Ammon's horn (tissue), 1 donor: ENCODE data around the gene PCDH10.

Source experiments
- DNase-seq: peaks from one replicate; pipeline ENCODE4 v3.0.0-alpha.2; 2016; ENCODE audit warnings: low spot score

The PCDH10 gene

GRCh38 chr4:133148690-133149363 is at the start of gene PCDH10:
Gene PCDH10, plus strand, starts transcription at chr4:133149294. Its CDS starts 847 bp downstream, at chr4:133150141.
- DNase-seq = peak; percentile 98

- DNase-seq = no peak
Observed at GRCh38 chr4:133102043-133102442, 47.1 kb upstream of the PCDH10 start.

- no peak for DNase-seq
Observed at GRCh38 chr4:133102612-133103409, 46.3 kb upstream of the PCDH10 start.

- no peak for DNase-seq
Observed at GRCh38 chr4:133112641-133113040, 36.5 kb upstream of the PCDH10 start.

GRCh38 chr4:133124746-133125145 is 24.3 kb upstream of the PCDH10 start:
- no peak for DNase-seq

GRCh38 chr4:133127500-133127899 is 21.6 kb upstream of the PCDH10 start:
- no peak for DNase-seq

- DNase-seq = no peak
Observed at GRCh38 chr4:133129237-133129636, 19.9 kb upstream of the PCDH10 start.

- no peak for DNase-seq
Observed at GRCh38 chr4:133130171-133130570, 18.9 kb upstream of the PCDH10 start.

GRCh38 chr4:133131829-133132460 is 17.1 kb upstream of the PCDH10 start:
- DNase-seq = no peak

- no peak for DNase-seq
Observed at GRCh38 chr4:133136833-133137232, 12.3 kb upstream of the PCDH10 start.

- DNase-seq = no peak
Observed at GRCh38 chr4:133137571-133137970, 11.5 kb upstream of the PCDH10 start.

- no peak for DNase-seq
Observed at GRCh38 chr4:133143775-133144430, 5.2 kb upstream of the PCDH10 start.

GRCh38 chr4:133145241-133145640 is 3.9 kb upstream of the PCDH10 start:
- no peak for DNase-seq

GRCh38 chr4:133145758-133146573 is 3.1 kb upstream of the PCDH10 start:
- peak; percentile 40 for DNase-seq

- DNase-seq = peak; percentile 84
Observed at GRCh38 chr4:133146574-133147241, 2.4 kb upstream of the PCDH10 start.

GRCh38 chr4:133147286-133147821 is 1.7 kb upstream of the PCDH10 start:
- DNase-seq = peak; percentile 28

GRCh38 chr4:133147921-133148689 is 989 bp upstream of the PCDH10 start:
- peak; percentile 76 for DNase-seq

- no peak for DNase-seq
Observed at GRCh38 chr4:133149364-133149695, 236 bp downstream of the PCDH10 start.

GRCh38 chr4:133149932-133150471 is 908 bp downstream of the PCDH10 start:
- DNase-seq = no peak
